G401.6 (cell line): Measurements from ENCODE around the gene TICRR.

Source experiments
- FAIRE-seq: peaks from 2 replicates; lab custom pipeline; 2012; peaks lifted over from hg19 to GRCh38; lab: Jason Lieb, UNC

The TICRR gene

DNA sequence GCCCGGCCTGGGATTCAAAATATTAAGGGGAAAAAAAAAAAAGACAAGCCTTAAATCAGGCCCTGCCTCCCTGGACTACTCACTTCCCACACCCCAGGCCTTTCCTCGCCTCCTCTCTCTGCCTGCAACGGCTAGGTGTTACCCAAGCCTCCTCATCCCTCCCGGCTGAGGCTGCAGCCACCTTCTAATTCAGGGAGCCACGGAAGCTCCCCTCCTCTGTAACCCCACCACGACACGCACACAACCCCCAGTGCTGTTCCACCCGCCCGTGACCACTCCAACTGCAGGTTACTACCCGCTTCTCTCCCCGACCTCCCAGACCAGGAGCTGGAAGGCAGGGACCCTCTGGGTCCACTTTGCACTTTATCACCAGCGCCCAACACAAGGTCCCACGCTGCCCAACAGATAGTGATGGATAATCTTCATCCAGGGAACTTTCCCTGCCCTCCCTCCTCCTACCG is 79.1 kb downstream of the TICRR start:
- FAIRE-seq: no peak

GRCh38 chr15:89654847-89655805 is 79.9 kb downstream of the TICRR start, which contains the start of gene KIF7:
Gene KIF7, minus strand, starts transcription at chr15:89655467. Its CDS starts 2,537 bp downstream, at chr15:89652930.
- FAIRE-seq: no peak

DNA sequence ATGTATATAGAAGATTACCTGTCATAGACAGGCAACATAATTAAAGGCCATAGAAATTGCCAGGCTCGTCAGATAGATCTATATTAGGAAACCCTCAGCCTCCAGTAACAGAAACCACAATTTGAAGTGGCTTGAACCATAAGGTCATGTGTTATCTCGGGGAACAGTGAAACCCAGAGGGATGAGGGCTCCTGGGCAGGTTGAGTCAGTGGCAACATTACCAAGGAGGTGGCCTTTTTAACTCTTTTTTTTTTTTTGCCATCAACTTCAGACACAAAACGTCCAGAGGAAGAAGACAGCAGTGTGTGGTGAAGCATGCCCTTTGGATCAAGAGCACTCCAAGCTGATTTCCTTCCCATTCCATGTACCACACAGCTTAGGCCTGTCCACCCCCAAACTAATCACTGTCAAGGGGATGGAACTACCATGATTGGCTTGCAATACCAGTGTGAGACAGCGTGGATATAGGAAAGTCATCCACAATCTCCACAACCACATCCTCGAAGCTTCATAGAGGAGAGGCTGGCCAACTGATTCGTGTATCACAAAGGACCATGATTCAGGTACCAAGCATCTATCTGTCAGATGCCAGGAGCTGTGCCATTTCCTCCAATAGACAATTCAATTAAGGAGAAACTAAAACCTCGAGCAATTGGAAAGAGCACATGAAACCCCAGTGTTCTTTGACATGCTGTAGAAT is 81.0 kb downstream of the TICRR start:
- no peak for FAIRE-seq

DNA sequence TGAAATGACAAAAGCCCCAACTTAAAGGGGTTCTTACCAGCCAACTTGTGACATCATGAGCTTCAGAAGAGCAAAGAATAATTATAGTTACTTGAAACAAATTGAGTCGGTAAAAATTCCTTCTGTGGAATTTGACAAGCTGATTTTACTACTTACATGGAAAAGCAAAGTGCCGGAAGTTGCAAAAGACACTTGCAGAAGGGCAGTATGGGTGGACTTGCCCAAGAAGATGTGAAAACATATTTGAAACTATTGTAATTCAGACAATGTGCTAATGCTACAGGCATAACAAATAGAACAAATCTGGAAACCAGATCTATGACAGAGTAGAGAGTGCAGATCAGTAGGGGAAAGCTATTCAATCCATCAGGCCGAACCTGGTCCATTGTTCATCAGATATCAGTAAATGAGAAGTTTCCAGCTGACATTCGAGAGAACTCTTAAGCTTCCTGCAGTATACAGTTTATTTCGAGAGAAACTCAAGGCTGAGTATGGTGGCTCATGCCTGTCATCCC is 82.5 kb downstream of the TICRR start:
- no peak for FAIRE-seq

DNA sequence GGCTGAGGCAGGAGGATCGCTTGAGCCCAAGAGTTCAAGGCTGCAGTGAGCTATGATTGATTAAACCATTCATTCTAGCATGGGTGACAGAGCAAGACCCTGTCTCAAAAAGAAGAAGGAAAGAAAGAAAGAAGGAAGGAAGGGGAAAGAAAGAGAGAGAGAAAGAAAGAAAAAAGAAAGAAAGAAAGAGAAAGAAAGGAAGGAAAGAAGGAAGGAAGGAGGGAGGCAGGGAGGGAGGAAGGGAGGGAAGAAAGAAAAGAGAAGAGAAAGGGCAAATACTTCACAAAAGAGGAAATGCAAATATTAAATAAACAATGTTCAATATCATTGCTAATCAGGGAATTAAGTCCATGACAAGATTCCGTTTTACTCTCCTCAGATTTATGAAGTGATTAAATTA is 84.0 kb downstream of the TICRR start:
- no peak for FAIRE-seq

DNA sequence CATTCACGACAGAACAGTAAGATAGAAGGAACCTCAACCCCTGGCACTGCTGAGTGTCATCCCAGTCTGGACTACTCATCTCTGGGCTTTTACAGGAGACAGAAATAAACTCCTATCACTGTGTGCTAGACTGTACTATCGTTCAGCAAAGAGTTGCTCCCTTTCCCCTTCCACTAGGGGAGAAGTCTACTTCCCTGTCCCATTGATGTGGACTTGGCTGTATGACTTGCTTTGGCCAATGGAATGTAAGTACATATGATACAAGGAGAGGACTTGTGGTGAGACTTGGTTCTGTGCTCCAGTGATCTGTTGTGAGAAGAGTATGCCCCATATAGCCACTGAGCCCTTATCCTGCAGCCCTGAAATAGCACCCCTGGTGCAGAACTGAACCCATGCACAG is 85.3 kb downstream of the TICRR start:
- FAIRE-seq: no peak

- FAIRE-seq: no peak
Observed at GRCh38 chr15:89662893-89663626, 87.8 kb downstream of the TICRR start.

- no peak for FAIRE-seq
Observed at GRCh38 chr15:89664441-89665350, 89.4 kb downstream of the TICRR start.

DNA sequence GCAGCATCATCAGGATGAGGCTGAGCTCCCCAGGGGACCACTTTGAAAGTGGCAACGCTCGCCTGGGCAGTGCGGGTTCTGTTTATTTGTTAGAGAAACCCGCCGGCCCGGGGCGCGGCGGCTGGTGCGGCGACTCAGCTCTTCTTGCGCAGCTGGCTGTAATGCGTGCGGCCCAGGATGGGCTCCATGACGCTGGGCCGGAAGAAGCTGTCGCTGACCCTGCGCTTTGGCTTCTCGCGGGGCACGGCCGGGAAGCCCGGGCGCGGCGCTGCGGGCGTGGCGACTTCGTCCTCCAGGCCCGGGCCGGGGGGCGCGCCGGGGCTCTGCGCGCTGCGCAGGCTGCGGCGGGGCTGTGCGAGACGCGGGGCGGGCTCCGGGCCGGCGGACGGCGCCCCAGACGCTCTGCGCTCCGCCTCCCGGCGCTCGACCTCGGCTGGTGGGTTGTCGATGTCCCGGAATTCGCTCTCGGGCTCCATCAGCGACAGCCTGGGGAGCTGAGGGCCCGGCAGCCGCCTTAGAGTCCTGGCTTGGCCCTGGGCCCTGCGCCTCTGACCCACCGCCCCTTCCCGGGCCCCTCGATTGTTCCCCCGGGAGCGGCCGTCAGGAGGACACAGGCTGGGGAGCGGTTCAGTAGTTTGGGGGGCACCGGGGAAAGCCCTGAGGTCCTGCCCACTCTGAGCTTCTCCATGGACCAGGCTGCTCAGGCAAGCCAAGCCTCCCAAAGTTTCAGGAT is 90.3 kb downstream of the TICRR start:
- FAIRE-seq: no peak

GRCh38 chr15:89666184-89666857 is 91.1 kb downstream of the TICRR start:
- FAIRE-seq: no peak

DNA sequence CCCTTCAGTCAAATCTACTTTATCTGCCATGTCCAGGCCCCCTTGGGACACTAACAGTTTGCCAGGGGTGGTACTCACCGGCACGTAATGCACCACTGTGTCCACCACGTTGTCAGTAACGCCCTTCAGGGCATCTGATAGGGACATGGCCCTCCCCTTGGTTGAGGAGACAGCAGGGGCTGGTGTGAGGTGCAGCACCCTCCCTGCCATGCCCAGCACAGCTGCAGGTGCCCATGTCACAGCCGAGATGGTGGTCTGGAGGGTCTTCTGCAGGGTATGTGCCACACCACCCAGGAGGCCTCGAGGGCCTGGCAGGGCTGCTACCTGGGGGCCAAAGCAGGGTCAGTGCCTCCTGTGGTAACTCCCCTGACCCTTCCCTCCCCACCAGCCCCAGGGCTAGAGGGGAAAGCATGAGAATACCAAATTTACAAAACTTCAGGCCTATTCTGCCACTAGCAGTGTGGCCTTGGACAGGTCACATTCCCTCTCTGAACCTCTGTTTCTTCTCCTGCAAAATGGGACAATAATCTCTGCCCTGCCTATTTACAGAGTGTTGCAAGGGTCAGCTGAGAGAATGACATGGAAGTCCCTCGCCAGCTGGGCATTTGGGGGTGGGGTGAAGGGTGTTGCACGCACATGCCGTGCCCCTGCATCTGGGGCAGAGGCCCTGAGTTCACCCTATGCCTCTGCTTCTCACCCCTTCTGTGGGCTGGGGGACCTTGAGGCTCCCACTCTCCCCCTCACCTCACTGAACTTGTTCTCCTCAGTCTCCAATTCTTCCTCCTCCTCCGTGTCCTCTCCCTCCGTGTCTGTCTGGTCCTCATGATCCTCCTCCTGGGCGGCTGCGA is 91.8 kb downstream of the TICRR start:
- FAIRE-seq: no peak

DNA sequence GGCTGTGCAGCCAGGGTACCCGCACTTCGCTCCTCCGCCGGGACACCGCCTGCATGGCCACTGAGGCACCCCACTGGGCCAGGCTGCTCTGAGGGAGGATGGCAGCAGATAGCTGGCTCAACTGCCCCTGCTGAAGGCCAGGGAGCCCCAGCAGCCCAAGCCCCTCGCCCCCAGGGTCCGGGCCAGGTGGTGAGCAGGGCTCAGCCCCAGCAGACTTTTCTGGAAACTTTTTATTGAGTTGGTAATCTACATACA is 92.4 kb downstream of the TICRR start:
- no peak for FAIRE-seq

DNA sequence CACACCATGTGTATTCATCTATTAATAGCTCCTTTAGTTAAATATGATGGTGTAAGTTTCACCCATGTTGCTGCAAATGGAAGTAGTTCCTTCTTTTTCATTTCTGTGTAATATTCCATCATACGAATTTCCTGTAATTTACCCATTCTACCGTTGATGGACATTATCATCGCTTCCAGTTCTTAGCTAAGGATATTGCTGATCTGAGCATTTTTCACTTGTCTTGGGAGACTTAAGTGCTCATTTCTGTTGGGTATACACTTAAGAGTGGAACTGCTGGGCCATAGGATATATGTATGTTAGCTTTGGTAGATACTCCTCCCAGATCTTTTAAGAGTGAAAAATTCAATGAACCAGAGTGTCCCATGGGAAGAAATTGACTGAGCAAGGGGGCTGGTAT is 92.9 kb downstream of the TICRR start:
- FAIRE-seq: no peak

DNA sequence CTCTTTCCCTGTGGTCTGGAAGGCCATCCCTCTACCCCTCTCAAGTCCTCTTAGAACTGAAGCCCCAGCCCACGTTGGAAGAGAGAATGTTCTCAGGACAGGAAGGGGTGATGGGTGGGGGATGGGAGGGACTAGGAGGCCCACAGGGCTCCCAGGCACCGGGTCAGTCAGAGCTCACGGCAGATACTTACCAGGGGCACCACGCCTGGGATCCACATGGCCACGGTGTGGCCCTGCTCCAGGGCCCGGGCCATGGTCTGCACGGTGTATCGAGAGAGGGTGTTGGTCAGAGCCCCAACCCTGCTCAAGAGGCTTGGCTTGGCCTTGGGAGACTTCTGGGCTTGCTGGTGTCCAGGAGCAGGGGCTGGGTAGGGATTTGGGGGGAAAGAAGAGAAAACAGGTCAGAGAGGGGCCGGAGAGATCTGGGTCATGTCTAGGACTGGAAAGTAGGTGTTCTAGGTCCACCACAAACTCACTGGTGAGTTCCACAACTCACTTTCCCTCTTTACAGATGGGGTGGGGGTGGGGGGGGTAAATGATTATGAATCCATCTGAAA is 94.1 kb downstream of the TICRR start:
- no peak for FAIRE-seq

GRCh38 chr15:89669941-89670340 is 94.7 kb downstream of the TICRR start:
- no peak for FAIRE-seq

DNA sequence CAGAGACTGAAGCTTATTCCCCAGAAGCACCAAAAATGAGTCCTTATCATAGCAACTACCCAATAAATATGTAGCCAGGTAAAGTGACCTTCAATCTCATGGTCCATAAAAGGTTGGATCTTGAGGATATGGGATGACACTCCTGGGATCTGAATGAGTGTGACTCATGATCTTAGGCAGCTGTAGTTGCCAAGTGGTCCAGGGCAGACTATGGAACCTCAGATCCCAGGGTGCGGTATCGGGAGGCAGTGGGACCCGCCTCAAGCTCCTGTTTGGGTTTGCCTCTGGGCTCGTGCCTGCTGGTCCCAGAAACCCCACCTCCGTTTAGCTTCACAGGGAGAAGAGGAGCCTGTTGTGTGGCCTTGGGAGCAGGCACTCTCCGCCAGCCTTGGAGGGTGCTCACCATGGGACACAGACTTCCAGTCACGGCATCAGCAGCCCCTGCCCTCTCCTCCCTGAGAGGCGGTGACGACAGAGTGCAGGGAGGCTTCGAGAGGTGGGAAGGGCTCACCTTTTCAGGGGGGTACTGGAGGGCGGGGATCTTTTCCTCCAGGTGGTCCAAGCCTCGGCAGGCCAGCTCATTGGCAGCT is 95.8 kb downstream of the TICRR start:
- no peak for FAIRE-seq

DNA sequence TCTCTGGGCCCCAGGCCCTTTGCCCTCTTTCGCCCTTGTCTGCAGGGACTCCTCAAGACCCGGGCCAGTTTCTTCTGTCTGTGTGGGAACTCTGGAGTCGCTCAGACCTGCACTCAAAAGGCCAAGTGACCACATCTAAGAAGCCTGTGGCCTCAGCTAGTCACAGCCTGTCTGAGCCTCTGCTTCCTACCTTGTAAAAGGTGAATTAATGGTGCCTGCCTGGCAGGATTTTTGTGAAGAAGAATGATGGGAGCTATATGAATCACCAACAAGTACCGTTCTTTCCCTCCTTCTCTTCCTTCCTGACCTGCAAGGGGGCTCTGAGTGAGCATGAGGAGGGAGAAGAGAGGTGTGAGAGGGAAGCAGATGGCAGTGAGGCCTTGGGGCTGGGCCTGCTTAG is 96.4 kb downstream of the TICRR start:
- FAIRE-seq: no peak
